Activated B cell treated with CpG ODN at 0.5 μM for 24 hours (primary cell): Measurements from ENCODE around the gene EEFSEC. TPM values are rescaled to one million over a fixed set of nuclear protein-coding genes. Genes with fewer than 3 reads are reported as not detected.

Source experiments
- ATAC-seq: fragments of 200-7000 bp; cut with Tn5 transposase; one replicate; pipeline ENCODE4 v1.10.0; 2021; ENCODE audit warnings: low read depth, mild to moderate bottlenecking, moderate library complexity
- CTCF ChIA-PET: fragments of 350-600 bp; sonication (Branson Sonifier 250); formaldehyde crosslinking; loops from one replicate; lab custom pipeline; 2021; ENCODE audit warnings: antibody characterized with exemption; lab: Charles Lee
- POLR2A ChIA-PET: fragments of 350-600 bp; sonication (Branson Sonifier 250); formaldehyde crosslinking; loops from one replicate; lab custom pipeline; 2021; ENCODE audit warnings: antibody characterized with exemption; lab: Charles Lee
- DNase-seq: peaks from one replicate; pipeline ENCODE4 v3.0.0; 2022
- H3K27ac Mint-ChIP-seq: one replicate; pipeline ENCODE4 v1.8.0; 2020; ENCODE audit warnings: mixed read lengths
- H3K27me3 Mint-ChIP-seq: one replicate; pipeline ENCODE4 v1.8.0; 2021; ENCODE audit warnings: mixed read lengths
- H3K36me3 Mint-ChIP-seq: one replicate; pipeline ENCODE4 v1.8.0; 2021; ENCODE audit warnings: low read depth, mixed read lengths
- H3K4me1 Mint-ChIP-seq: one replicate; pipeline ENCODE4 v1.8.0; 2021; ENCODE audit warnings: mixed read lengths
- H3K4me3 Mint-ChIP-seq: one replicate; pipeline ENCODE4 v1.8.0; 2020; ENCODE audit warnings: mild to moderate bottlenecking, mixed read lengths
- H3K9me3 Mint-ChIP-seq: one replicate; pipeline ENCODE4 v1.8.0; 2020; ENCODE audit warnings: mixed read lengths
- CTCF ChIP-seq: fragments of 200-600 bp; IDR thresholded peaks from one replicate; pipeline ENCODE4 v1.8.0; 2022; ENCODE audit warnings: antibody characterized with exemption, mild to moderate bottlenecking
- intact Hi-C: fragments of 100-400 bp; cut with micrococcal nuclease; formaldehyde crosslinking; loops from one replicate; pipeline ENCODE4 v1.15.1; 2024
- total RNA-seq: library from RNA; stranded (reverse); gene quantifications from 2 replicates; pipeline ENCODE4 v1.2.3, GENCODE V29; 2022

The EEFSEC gene
- total RNA-seq, 1 donor from 2014 or later = 20.0 TPM

GRCh38 chr3:128113817-128114794 is 39.2 kb upstream of the EEFSEC start:
- H3K4me1 Mint-ChIP-seq = peaks cover 27% of the 10 kb centered on the region

GRCh38 chr3:128122013-128122412 is 31.3 kb upstream of the EEFSEC start:
- Mint-ChIP-seq H3K27me3 (no peaks in the 10 kb centered on the region), H3K27ac (no peak overlapping the region), H3K4me3 (peak overlapping the region; percentile 49), H3K4me1 (peaks cover 23% of the 10 kb centered on the region), H3K36me3 (peaks cover 28% of the 10 kb centered on the region), H3K9me3 (no peaks in the 10 kb centered on the region)
- DNase-seq = no peak
- intact Hi-C loops = loop anchor here (5.0 kb wide), 1 partner anchor 1645 kb away; the partner anchor contains the start of gene ZXDC
- ChIA-PET CTCF (interaction anchor here (2.3 kb wide), 1 partner anchor 27 kb away, joined by 7 read pairs; no protein-coding TSS in a partner anchor), POLR2A (interaction anchor here (2.7 to 2.9 kb wide), 2 partner anchors 31 to 70 kb away, joined by 17 to 69 read pairs; partner anchors contain the start of genes EEFSEC and SEC61A1)
- TF ChIP-seq CTCF = no peak
- ATAC-seq = no peak

More at GRCh38 chr3:128113817-128114794, 39.2 kb upstream of the EEFSEC start:
- DNase-seq = no peak
- no peaks in the 10 kb centered on the region for H3K9me3 Mint-ChIP-seq
- ChIA-PET CTCF (no interaction called here), POLR2A (interaction anchor here (2.0 kb wide), 1 partner anchor 9 kb away, joined by 11 read pairs; the partner anchor contains the start of gene RUVBL1)
- no peak for TF ChIP-seq CTCF
- H3K4me3 Mint-ChIP-seq = peak overlapping the region; percentile 48
- no peaks in the 10 kb centered on the region for H3K27me3 Mint-ChIP-seq
- peak overlapping the region; percentile 25 for H3K27ac Mint-ChIP-seq
- peaks cover 65% of the 10 kb centered on the region for H3K36me3 Mint-ChIP-seq
- intact Hi-C loops = no loop called here
- ATAC-seq = peak; percentile 31

- Mint-ChIP-seq H3K4me3 (peak overlapping the region; percentile 97), H3K9me3 (no peaks in the 10 kb centered on the region), H3K36me3 (peaks cover 18% of the 10 kb centered on the region), H3K27ac (peak overlapping the region; percentile 93), H3K4me1 (peaks cover 23% of the 10 kb centered on the region), H3K27me3 (no peaks in the 10 kb centered on the region)
- DNase-seq = no peak
- POLR2A ChIA-PET = interaction anchor here (0.6 to 2.9 kb wide), 12 partner anchors 9 to 1203 kb away, joined by 3 to 69 read pairs (median 7); partner anchors contain the start of genes ACAD9, EEFSEC and SEC61A1
- CTCF ChIA-PET = interaction anchor here (1.2 to 2.3 kb wide), 5 partner anchors 10 to 53 kb away, joined by 3 to 9 read pairs (median 5); no protein-coding TSS in a partner anchor
- TF ChIP-seq CTCF = no peak
- no peak for ATAC-seq
- intact Hi-C loops = loop anchor here (1.0 to 5.0 kb wide), 4 partner anchors 30 to 1646 kb away; partner anchors contain the start of genes EEFSEC, SEC61A1 and ZXDC
Observed at GRCh38 chr3:128123156-128123537, 30.1 kb upstream of the EEFSEC start.

- ChIA-PET POLR2A (interaction anchor here (0.6 to 2.9 kb wide), 14 partner anchors 9 to 1316 kb away, joined by 3 to 69 read pairs (median 6); partner anchors contain the start of genes ACAD9, EEFSEC, IFT122 and MBD4), CTCF (interaction anchor here (1.2 to 2.3 kb wide), 5 partner anchors 10 to 54 kb away, joined by 3 to 9 read pairs (median 5); no protein-coding TSS in a partner anchor)
- peaks cover 23% of the 10 kb centered on the region for H3K4me1 Mint-ChIP-seq
- H3K27me3 Mint-ChIP-seq = no peaks in the 10 kb centered on the region
- peak within 1 kb of the TSS; percentile 93 for H3K27ac Mint-ChIP-seq
- no peak for TF ChIP-seq CTCF
- peaks cover 12% of the 10 kb centered on the region for H3K36me3 Mint-ChIP-seq
- intact Hi-C loops = loop anchor here (1.0 to 5.0 kb wide), 5 partner anchors 30 to 1646 kb away; partner anchors contain the start of genes ABTB1, EEFSEC, SEC61A1 and ZXDC
- DNase-seq (peak; percentile 87), ATAC-seq (peak; percentile 97)
- no peaks in the 10 kb centered on the region for H3K9me3 Mint-ChIP-seq
- peak within 1 kb of the TSS; percentile 97 for H3K4me3 Mint-ChIP-seq
Observed at GRCh38 chr3:128123538-128124368, 29.5 kb upstream of the EEFSEC start, which contains the start of gene RUVBL1. RUVBL1 (minus strand) TSS chr3:128123812; CDS start chr3:128123724, 88 bp downstream.
